Loucy (cell line): ENCODE results near the gene CACHD1.

Source experiments
- H2AFZ ChIP-seq: fragments of 200-600 bp; sonication (generic); 2 replicates; pipeline ENCODE4 v1.6.0; 2016; ENCODE audit warnings: antibody characterized with exemption, mild to moderate bottlenecking, low read length, moderate library complexity
- H3F3A ChIP-seq: fragments of 200-600 bp; 2 replicates; pipeline ENCODE4 v1.6.0; 2016; ENCODE audit warnings: antibody characterized with exemption, low read depth, mild to moderate bottlenecking
- H3K27me3 ChIP-seq: fragments of 200-600 bp; sonication (generic); 2 replicates; pipeline ENCODE4 v1.6.1; 2014; ENCODE audit warnings: low read length, mild to moderate bottlenecking; ENCODE audit not compliant: insufficient read depth, poor library complexity, severe bottlenecking
- H3K36me3 ChIP-seq: fragments of 200-600 bp; sonication (generic); 2 replicates; pipeline ENCODE4 v1.6.1; 2016; ENCODE audit warnings: low read length; ENCODE audit not compliant: insufficient read depth
- H3K4me1 ChIP-seq: fragments of 200-600 bp; sonication (generic); 2 replicates; pipeline ENCODE4 v1.5.1; 2014; ENCODE audit warnings: low read length, mild to moderate bottlenecking; ENCODE audit not compliant: insufficient read depth, poor library complexity, severe bottlenecking
- H3K4me2 ChIP-seq: fragments of 200-600 bp; sonication (generic); 2 replicates; pipeline ENCODE4 v1.6.0; 2014; ENCODE audit warnings: antibody characterized with exemption, low read length, low read depth, mild to moderate bottlenecking; ENCODE audit not compliant: poor library complexity, severe bottlenecking
- H3K4me3 ChIP-seq: fragments of 200-600 bp; sonication (generic); 2 replicates; pipeline ENCODE4 v1.5.1; 2014; ENCODE audit warnings: low read length, mild to moderate bottlenecking, mixed read lengths; ENCODE audit not compliant: poor library complexity, severe bottlenecking
- H3K79me2 ChIP-seq: fragments of 200-600 bp; sonication (generic); 2 replicates; pipeline ENCODE4 v1.6.1; 2014; ENCODE audit warnings: low read length; ENCODE audit not compliant: insufficient read depth
- H3K9ac ChIP-seq: fragments of 200-600 bp; sonication (generic); 2 replicates; pipeline ENCODE4 v1.6.0; 2014; ENCODE audit warnings: mild to moderate bottlenecking, low read depth, low read length, moderate library complexity; ENCODE audit not compliant: poor library complexity, severe bottlenecking
- H3K9me2 ChIP-seq: fragments of 200-600 bp; sonication (generic); replicated peaks from 2 replicates; pipeline ENCODE4 v1.6.1; 2016; ENCODE audit warnings: low read depth, low read length, mixed read lengths
- H3K9me3 ChIP-seq: fragments of 200-600 bp; sonication (generic); 2 replicates; pipeline ENCODE4 v1.6.1; 2014; ENCODE audit warnings: mild to moderate bottlenecking, antibody characterized with exemption, low read length, low read depth; ENCODE audit not compliant: insufficient read depth
- H4K20me1 ChIP-seq: fragments of 200-600 bp; sonication (generic); 2 replicates; pipeline ENCODE4 v1.6.0; 2014; ENCODE audit warnings: antibody characterized with exemption, low read length, mild to moderate bottlenecking; ENCODE audit not compliant: insufficient read depth, poor library complexity, severe bottlenecking
- EZH2phosphoT487 ChIP-seq: fragments of 200-600 bp; IDR thresholded peaks from 2 replicates; pipeline ENCODE4 v1.6.1; 2018; ENCODE audit warnings: antibody characterized with exemption, mild to moderate bottlenecking, moderate library complexity, borderline replicate concordance
- TF ChIP-seq, protein P1 (sequence below): fragments of 200-600 bp; sonication (generic); conservative IDR thresholded peaks from 2 replicates; pipeline ENCODE4 v1.5.1; 2014; ENCODE audit warnings: mild to moderate bottlenecking, antibody characterized with exemption, low read length

Gene CACHD1

GRCh38 chr1:64711266-64711665 lies 241.3 kb downstream of the CACHD1 start:
- H3K4me1 ChIP-seq: no peaks in the 10 kb centered on the region
- no peak overlapping the region for H3K9ac ChIP-seq
- no peaks in the 10 kb centered on the region for H3K9me2 ChIP-seq
- H3K4me3 ChIP-seq: no peak overlapping the region
- no peaks in the 10 kb centered on the region for H3K27me3 ChIP-seq
- H3K9me3 ChIP-seq: no peaks in the 10 kb centered on the region
- no peaks in the 10 kb centered on the region for H3K79me2 ChIP-seq
- H2AFZ ChIP-seq: no peak overlapping the region
- H3K36me3 ChIP-seq: no peaks in the 10 kb centered on the region
- H3F3A ChIP-seq: no peaks in the 10 kb centered on the region
- TF ChIP-seq EZH2phosphoT487: no peak
- TF ChIP-seq, protein P1, sequence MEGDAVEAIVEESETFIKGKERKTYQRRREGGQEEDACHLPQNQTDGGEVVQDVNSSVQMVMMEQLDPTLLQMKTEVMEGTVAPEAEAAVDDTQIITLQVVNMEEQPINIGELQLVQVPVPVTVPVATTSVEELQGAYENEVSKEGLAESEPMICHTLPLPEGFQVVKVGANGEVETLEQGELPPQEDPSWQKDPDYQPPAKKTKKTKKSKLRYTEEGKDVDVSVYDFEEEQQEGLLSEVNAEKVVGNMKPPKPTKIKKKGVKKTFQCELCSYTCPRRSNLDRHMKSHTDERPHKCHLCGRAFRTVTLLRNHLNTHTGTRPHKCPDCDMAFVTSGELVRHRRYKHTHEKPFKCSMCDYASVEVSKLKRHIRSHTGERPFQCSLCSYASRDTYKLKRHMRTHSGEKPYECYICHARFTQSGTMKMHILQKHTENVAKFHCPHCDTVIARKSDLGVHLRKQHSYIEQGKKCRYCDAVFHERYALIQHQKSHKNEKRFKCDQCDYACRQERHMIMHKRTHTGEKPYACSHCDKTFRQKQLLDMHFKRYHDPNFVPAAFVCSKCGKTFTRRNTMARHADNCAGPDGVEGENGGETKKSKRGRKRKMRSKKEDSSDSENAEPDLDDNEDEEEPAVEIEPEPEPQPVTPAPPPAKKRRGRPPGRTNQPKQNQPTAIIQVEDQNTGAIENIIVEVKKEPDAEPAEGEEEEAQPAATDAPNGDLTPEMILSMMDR: no peak
- no peaks in the 10 kb centered on the region for H4K20me1 ChIP-seq
- H3K4me2 ChIP-seq: no peak overlapping the region

DNA sequence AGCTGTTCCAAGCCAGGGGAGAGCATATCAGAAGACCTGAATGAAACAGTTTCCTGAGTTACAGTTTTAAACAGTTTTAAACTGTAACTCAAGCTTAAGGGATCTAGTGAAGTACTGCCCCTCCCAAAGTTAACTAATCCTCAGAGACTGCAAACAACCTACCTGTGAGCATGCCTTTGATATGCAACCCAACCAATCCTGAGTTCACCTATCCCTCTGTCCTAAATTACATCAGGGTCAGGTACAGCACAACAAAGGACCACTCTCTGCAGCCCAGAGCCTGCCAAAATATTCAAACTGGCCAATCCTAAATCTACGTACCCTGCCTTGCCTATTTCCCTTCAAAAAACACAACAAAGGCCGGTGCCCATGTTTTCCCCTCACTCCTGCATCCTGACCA lies 242.1 kb downstream of the CACHD1 start:
- Histone ChIP-seq H3K4me2 (no peak overlapping the region), H4K20me1 (no peaks in the 10 kb centered on the region), H3K9me3 (no peaks in the 10 kb centered on the region), H2AFZ (no peak overlapping the region), H3K27me3 (no peaks in the 10 kb centered on the region), H3F3A (no peaks in the 10 kb centered on the region), H3K36me3 (no peaks in the 10 kb centered on the region), H3K4me3 (no peak overlapping the region), H3K9me2 (no peaks in the 10 kb centered on the region), H3K4me1 (no peaks in the 10 kb centered on the region), H3K79me2 (no peaks in the 10 kb centered on the region), H3K9ac (no peak overlapping the region)
- TF ChIP-seq, protein P1: no peak
- TF ChIP-seq EZH2phosphoT487: no peak

GRCh38 chr1:64715186-64715585 lies 245.3 kb downstream of the CACHD1 start:
- H2AFZ ChIP-seq: no peak overlapping the region
- no peaks in the 10 kb centered on the region for H3F3A ChIP-seq
- H3K9me3 ChIP-seq: no peaks in the 10 kb centered on the region; the same call in 1 of the 2 replicates
- H3K9me2 ChIP-seq: no peaks in the 10 kb centered on the region
- H3K4me2 ChIP-seq: no peak overlapping the region
- no peak overlapping the region for H3K9ac ChIP-seq
- H3K27me3 ChIP-seq: no peaks in the 10 kb centered on the region
- H4K20me1 ChIP-seq: no peaks in the 10 kb centered on the region
- no peak overlapping the region for H3K4me3 ChIP-seq
- H3K79me2 ChIP-seq: no peaks in the 10 kb centered on the region
- TF ChIP-seq EZH2phosphoT487: no peak
- TF ChIP-seq, protein P1: no peak
- no peaks in the 10 kb centered on the region for H3K4me1 ChIP-seq
- no peaks in the 10 kb centered on the region for H3K36me3 ChIP-seq
